ENCODE data around the gene TGFA.

The TGFA gene

GRCh38 chr2:70552501-70553333 is 909 bp downstream of the TGFA start:
- Histone ChIP-seq H3K36me3 (ENCODE audit: control insufficient read depth in 1 of 2, insufficient read depth in 2 of 2, low read length in 2 of 2) (no peaks in the 10 kb centered on the region), H3K4me1 (ENCODE audit: control insufficient read depth in 1 of 2, insufficient read depth in 2 of 2, low read length in 2 of 2) (peaks cover 6 to 22% of the 10 kb centered on the region in 2 donors), H3K4me3 (ENCODE audit: low read depth in 1 of 2, low read length in 2 of 2) (peak overlapping the region; percentile 71 to 73), H3K27me3 (ENCODE audit: low read depth, low read length) (peaks cover 19% of the 10 kb centered on the region), H3K9me3 (ENCODE audit: control insufficient read depth in 1 of 2, low read length in 2 of 2) (no peaks in the 10 kb centered on the region), H3K27ac (ENCODE audit: low read length) (peak overlapping the region; percentile 11)

GRCh38 chr2:70551167-70551566 is 2.5 kb downstream of the TGFA start:
- Histone ChIP-seq H3K27me3 (ENCODE audit: low read depth, low read length) (peaks cover 19% of the 10 kb centered on the region), H3K4me3 (ENCODE audit: low read depth in 1 of 2, low read length in 2 of 2) (no peak overlapping the region), H3K9me3 (ENCODE audit: control insufficient read depth in 1 of 2, low read length in 2 of 2) (no peaks in the 10 kb centered on the region), H3K36me3 (ENCODE audit: control insufficient read depth in 1 of 2, insufficient read depth in 2 of 2, low read length in 2 of 2) (no peaks in the 10 kb centered on the region), H3K4me1 (ENCODE audit: control insufficient read depth in 1 of 2, insufficient read depth in 2 of 2, low read length in 2 of 2) (peaks cover 6 to 22% of the 10 kb centered on the region in 2 donors), H3K27ac (ENCODE audit: low read length) (no peak overlapping the region)

- Histone ChIP-seq H3K36me3 (ENCODE audit: control insufficient read depth in 1 of 2, insufficient read depth in 2 of 2, low read length in 2 of 2) (no peaks in the 10 kb centered on the region), H3K27me3 (ENCODE audit: low read depth, low read length) (peaks cover 16% of the 10 kb centered on the region), H3K27ac (ENCODE audit: low read length) (no peak overlapping the region), H3K4me1 (ENCODE audit: control insufficient read depth in 1 of 2, insufficient read depth in 2 of 2, low read length in 2 of 2) (peaks cover 6 to 22% of the 10 kb centered on the region in 2 donors), H3K4me3 (ENCODE audit: low read depth in 1 of 2, low read length in 2 of 2) (no peak overlapping the region), H3K9me3 (ENCODE audit: control insufficient read depth in 1 of 2, low read length in 2 of 2) (no peaks in the 10 kb centered on the region)
Measured at GRCh38 chr2:70549962-70550361, 3.7 kb downstream of the TGFA start.

GRCh38 chr2:70549064-70549710 is 4.4 kb downstream of the TGFA start:
- Histone ChIP-seq H3K9me3 (ENCODE audit: control insufficient read depth in 1 of 2, low read length in 2 of 2) (no peaks in the 10 kb centered on the region), H3K27me3 (ENCODE audit: low read depth, low read length) (peaks cover 12% of the 10 kb centered on the region)

GRCh38 chr2:70548233-70548632 is 5.4 kb downstream of the TGFA start:
- Histone ChIP-seq H3K4me3 (ENCODE audit: low read depth in 1 of 2, low read length in 2 of 2) (no peak overlapping the region), H3K27ac (ENCODE audit: low read length) (no peak overlapping the region), H3K36me3 (ENCODE audit: control insufficient read depth in 1 of 2, insufficient read depth in 2 of 2, low read length in 2 of 2) (no peaks in the 10 kb centered on the region), H3K9me3 (ENCODE audit: control insufficient read depth in 1 of 2, low read length in 2 of 2) (no peaks in the 10 kb centered on the region), H3K4me1 (ENCODE audit: control insufficient read depth in 1 of 2, insufficient read depth in 2 of 2, low read length in 2 of 2) (peaks cover 0 to 11% of the 10 kb centered on the region in 2 donors), H3K27me3 (ENCODE audit: low read depth, low read length) (peaks cover 9% of the 10 kb centered on the region)

More at GRCh38 chr2:70549064-70549710, 4.4 kb downstream of the TGFA start:
- Histone ChIP-seq H3K36me3 (ENCODE audit: control insufficient read depth in 1 of 2, insufficient read depth in 2 of 2, low read length in 2 of 2) (no peaks in the 10 kb centered on the region), H3K27ac (ENCODE audit: low read length) (no peak overlapping the region), H3K4me1 (ENCODE audit: control insufficient read depth in 1 of 2, insufficient read depth in 2 of 2, low read length in 2 of 2) (peaks cover 0 to 17% of the 10 kb centered on the region in 2 donors), H3K4me3 (ENCODE audit: low read depth in 1 of 2, low read length in 2 of 2) (no peak overlapping the region)

- Histone ChIP-seq H3K27me3 (ENCODE audit: low read depth, low read length) (no peaks in the 10 kb centered on the region), H3K4me1 (ENCODE audit: control insufficient read depth in 1 of 2, insufficient read depth in 2 of 2, low read length in 2 of 2) (no peaks in the 10 kb centered on the region), H3K4me3 (ENCODE audit: low read depth in 1 of 2, low read length in 2 of 2) (no peak overlapping the region), H3K36me3 (ENCODE audit: control insufficient read depth in 1 of 2, insufficient read depth in 2 of 2, low read length in 2 of 2) (no peaks in the 10 kb centered on the region), H3K27ac (ENCODE audit: low read length) (no peak overlapping the region), H3K9me3 (ENCODE audit: control insufficient read depth in 1 of 2, low read length in 2 of 2) (no peaks in the 10 kb centered on the region)
Measured at GRCh38 chr2:70546885-70547284, 6.7 kb downstream of the TGFA start.

GRCh38 chr2:70546376-70546775 is 7.2 kb downstream of the TGFA start:
- no peaks in the 10 kb centered on the region for H3K4me1 ChIP-seq (ENCODE audit: control insufficient read depth in 1 of 2, insufficient read depth in 2 of 2, low read length in 2 of 2)
- H3K4me3 ChIP-seq (ENCODE audit: low read depth in 1 of 2, low read length in 2 of 2), result no peak overlapping the region
- H3K9me3 ChIP-seq (ENCODE audit: control insufficient read depth in 1 of 2, low read length in 2 of 2), result no peaks in the 10 kb centered on the region
- H3K27ac ChIP-seq (ENCODE audit: low read length), result no peak overlapping the region
- H3K27me3 ChIP-seq (ENCODE audit: low read depth, low read length), result no peaks in the 10 kb centered on the region
- no peaks in the 10 kb centered on the region for H3K36me3 ChIP-seq (ENCODE audit: control insufficient read depth in 1 of 2, insufficient read depth in 2 of 2, low read length in 2 of 2)

GRCh38 chr2:70541481-70542020 is 12.1 kb downstream of the TGFA start:
- peaks cover 0 to 6% of the 10 kb centered on the region in 2 donors for H3K9me3 ChIP-seq (ENCODE audit: control insufficient read depth in 1 of 2, low read length in 2 of 2)
- H3K4me1 ChIP-seq (ENCODE audit: control insufficient read depth in 1 of 2, insufficient read depth in 2 of 2, low read length in 2 of 2), result no peaks in the 10 kb centered on the region
- H3K4me3 ChIP-seq (ENCODE audit: low read depth in 1 of 2, low read length in 2 of 2), result no peak overlapping the region
- no peaks in the 10 kb centered on the region for H3K36me3 ChIP-seq (ENCODE audit: control insufficient read depth in 1 of 2, insufficient read depth in 2 of 2, low read length in 2 of 2)
- H3K27ac ChIP-seq (ENCODE audit: low read length), result no peak overlapping the region
- no peaks in the 10 kb centered on the region for H3K27me3 ChIP-seq (ENCODE audit: low read depth, low read length)

- no peaks in the 10 kb centered on the region for H3K27me3 ChIP-seq (ENCODE audit: low read depth, low read length)
- H3K4me1 ChIP-seq (ENCODE audit: control insufficient read depth in 1 of 2, insufficient read depth in 2 of 2, low read length in 2 of 2), result no peaks in the 10 kb centered on the region
Measured at GRCh38 chr2:70537840-70538239, 15.8 kb downstream of the TGFA start.

GRCh38 chr2:70536517-70537055 is 17.0 kb downstream of the TGFA start:
- Histone ChIP-seq H3K4me1 (ENCODE audit: control insufficient read depth in 1 of 2, insufficient read depth in 2 of 2, low read length in 2 of 2) (no peaks in the 10 kb centered on the region), H3K9me3 (ENCODE audit: control insufficient read depth in 1 of 2, low read length in 2 of 2) (peaks cover 0 to 12% of the 10 kb centered on the region in 2 donors), H3K27me3 (ENCODE audit: low read depth, low read length) (no peaks in the 10 kb centered on the region), H3K36me3 (ENCODE audit: control insufficient read depth in 1 of 2, insufficient read depth in 2 of 2, low read length in 2 of 2) (no peaks in the 10 kb centered on the region), H3K27ac (ENCODE audit: low read length) (no peak overlapping the region), H3K4me3 (ENCODE audit: low read depth in 1 of 2, low read length in 2 of 2) (no peak overlapping the region)

More at GRCh38 chr2:70537840-70538239, 15.8 kb downstream of the TGFA start:
- H3K27ac ChIP-seq (ENCODE audit: low read length), result no peak overlapping the region
- peaks cover 0 to 12% of the 10 kb centered on the region in 2 donors for H3K9me3 ChIP-seq (ENCODE audit: control insufficient read depth in 1 of 2, low read length in 2 of 2)
- H3K36me3 ChIP-seq (ENCODE audit: control insufficient read depth in 1 of 2, insufficient read depth in 2 of 2, low read length in 2 of 2), result no peaks in the 10 kb centered on the region
- no peak overlapping the region for H3K4me3 ChIP-seq (ENCODE audit: low read depth in 1 of 2, low read length in 2 of 2)

- Histone ChIP-seq H3K4me1 (ENCODE audit: control insufficient read depth in 1 of 2, insufficient read depth in 2 of 2, low read length in 2 of 2) (no peaks in the 10 kb centered on the region), H3K36me3 (ENCODE audit: control insufficient read depth in 1 of 2, insufficient read depth in 2 of 2, low read length in 2 of 2) (no peaks in the 10 kb centered on the region), H3K9me3 (ENCODE audit: control insufficient read depth in 1 of 2, low read length in 2 of 2) (peaks cover 0 to 12% of the 10 kb centered on the region in 2 donors), H3K27ac (ENCODE audit: low read length) (no peak overlapping the region), H3K27me3 (ENCODE audit: low read depth, low read length) (no peaks in the 10 kb centered on the region), H3K4me3 (ENCODE audit: low read depth in 1 of 2, low read length in 2 of 2) (no peak overlapping the region)
Measured at GRCh38 chr2:70535573-70535972, 18.1 kb downstream of the TGFA start.
